ENCODE data around the gene RAB17. TPM values are rescaled to one million over a fixed set of nuclear protein-coding genes. Genes with fewer than 3 reads are reported as not detected.

RAB17 gene
- total RNA-seq, 2 experiments from 2014 or later, result 0.14 to 0.69 TPM

GRCh38 chr2:237571551-237571950, 19.0 kb downstream of the RAB17 start:
- Mint-ChIP-seq H3K4me1 (ENCODE audit: low read depth) (peaks cover 6% of the 10 kb centered on the region), H3K9me3 (no peaks in the 10 kb centered on the region), H3K36me3 (ENCODE audit: low read depth) (no peaks in the 10 kb centered on the region), H3K27ac (no peak overlapping the region), H3K27me3 (peaks cover 3% of the 10 kb centered on the region), H3K4me3 (no peak overlapping the region)
- ATAC-seq (peak; percentile 3), DNase-seq (no peak)
- intact Hi-C loops (cut with micrococcal nuclease), result loop anchor here (2.0 kb wide), 1 partner anchor 59 kb away; no protein-coding TSS in a partner anchor
- no peak for TF ChIP-seq CTCF (IDR thresholded peaks at IDR 0.05)
- CTCF ChIA-PET, result interaction anchor here (0.6 to 8.2 kb wide), 61 partner anchors 9 to 541 kb away, joined by 3 to 285 read pairs (median 5); partner anchors contain the start of gene RAB17
- POLR2A ChIA-PET, result interaction anchor here (1.1 to 1.6 kb wide), 3 partner anchors 10 to 62 kb away, joined by 4 to 8 read pairs (median 5); no protein-coding TSS in a partner anchor

GRCh38 chr2:237570776-237571335, 19.7 kb downstream of the RAB17 start:
- Mint-ChIP-seq H3K4me3 (no peak overlapping the region), H3K4me1 (ENCODE audit: low read depth) (peaks cover 6% of the 10 kb centered on the region), H3K9me3 (no peaks in the 10 kb centered on the region), H3K27ac (no peak overlapping the region), H3K36me3 (ENCODE audit: low read depth) (no peaks in the 10 kb centered on the region), H3K27me3 (peaks cover 3% of the 10 kb centered on the region)
- no peak for DNase-seq
- ATAC-seq, result no peak
- ChIA-PET POLR2A (interaction anchor here (0.7 kb wide), 1 partner anchor 59 kb away, joined by 3 read pairs; no protein-coding TSS in a partner anchor), CTCF (interaction anchor here (0.9 to 8.2 kb wide), 20 partner anchors 9 to 449 kb away, joined by 3 to 285 read pairs (median 7); no protein-coding TSS in a partner anchor)
- no peak for TF ChIP-seq CTCF (IDR thresholded peaks at IDR 0.05)
- intact Hi-C loops (cut with micrococcal nuclease), result loop anchor here (2.0 kb wide), 1 partner anchor 58 kb away; no protein-coding TSS in a partner anchor

GRCh38 chr2:237569896-237570295, 20.6 kb downstream of the RAB17 start:
- POLR2A ChIA-PET, result no interaction called here
- intact Hi-C loops (cut with micrococcal nuclease), result loop anchor here (2.0 to 5.0 kb wide), 2 partner anchors 38 to 57 kb away; no protein-coding TSS in a partner anchor
- peaks cover 6% of the 10 kb centered on the region for H3K4me1 Mint-ChIP-seq (ENCODE audit: low read depth)

GRCh38 chr2:237569041-237569440, 21.5 kb downstream of the RAB17 start:
- ChIA-PET CTCF (interaction anchor here (1.5 kb wide), 1 partner anchor 13 kb away, joined by 3 read pairs; no protein-coding TSS in a partner anchor), POLR2A (no interaction called here)
- Mint-ChIP-seq H3K4me3 (no peak overlapping the region), H3K27ac (no peak overlapping the region), H3K27me3 (peaks cover 4% of the 10 kb centered on the region), H3K4me1 (ENCODE audit: low read depth) (peaks cover 6% of the 10 kb centered on the region), H3K9me3 (no peaks in the 10 kb centered on the region), H3K36me3 (ENCODE audit: low read depth) (no peaks in the 10 kb centered on the region)
- intact Hi-C loops (cut with micrococcal nuclease), result loop anchor here (5.0 kb wide), 1 partner anchor 37 kb away; no protein-coding TSS in a partner anchor
- DNase-seq, result no peak
- ATAC-seq, result no peak
- TF ChIP-seq CTCF (IDR thresholded peaks at IDR 0.05), result no peak

More at GRCh38 chr2:237569896-237570295, 20.6 kb downstream of the RAB17 start:
- ATAC-seq (no peak), DNase-seq (no peak)
- peaks cover 3% of the 10 kb centered on the region for H3K27me3 Mint-ChIP-seq
- CTCF ChIA-PET, result interaction anchor here (0.9 to 8.2 kb wide), 3 partner anchors 38 to 161 kb away, joined by 3 to 285 read pairs (median 4); no protein-coding TSS in a partner anchor
- no peaks in the 10 kb centered on the region for H3K9me3 Mint-ChIP-seq
- H3K36me3 Mint-ChIP-seq (ENCODE audit: low read depth), result no peaks in the 10 kb centered on the region
- H3K27ac Mint-ChIP-seq, result no peak overlapping the region
- TF ChIP-seq CTCF (IDR thresholded peaks at IDR 0.05), result no peak
- no peak overlapping the region for H3K4me3 Mint-ChIP-seq

GRCh38 chr2:237568121-237568660, 22.3 kb downstream of the RAB17 start:
- H3K27me3 Mint-ChIP-seq, result peaks cover 4% of the 10 kb centered on the region
- ChIA-PET POLR2A (no interaction called here), CTCF (interaction anchor here (1.5 to 2.4 kb wide), 2 partner anchors 14 to 56 kb away, joined by 3 to 13 read pairs; no protein-coding TSS in a partner anchor)
- no peak for TF ChIP-seq CTCF (IDR thresholded peaks at IDR 0.05)
- intact Hi-C loops (cut with micrococcal nuclease), result loop anchor here (5.0 kb wide), 1 partner anchor 36 kb away; no protein-coding TSS in a partner anchor
- no peak overlapping the region for H3K27ac Mint-ChIP-seq
- ATAC-seq (no peak), DNase-seq (no peak)
- H3K4me3 Mint-ChIP-seq, result no peak overlapping the region
- H3K4me1 Mint-ChIP-seq (ENCODE audit: low read depth), result peaks cover 6% of the 10 kb centered on the region
- no peaks in the 10 kb centered on the region for H3K36me3 Mint-ChIP-seq (ENCODE audit: low read depth)
- no peaks in the 10 kb centered on the region for H3K9me3 Mint-ChIP-seq
